ENCODE data around the gene ARMH2. TPM values are rescaled to one million over a fixed set of nuclear protein-coding genes. Genes with fewer than 3 reads are reported as not detected.

Gene ARMH2
- total RNA-seq, 1 experiment from 2014 or later, result not detected

DNA sequence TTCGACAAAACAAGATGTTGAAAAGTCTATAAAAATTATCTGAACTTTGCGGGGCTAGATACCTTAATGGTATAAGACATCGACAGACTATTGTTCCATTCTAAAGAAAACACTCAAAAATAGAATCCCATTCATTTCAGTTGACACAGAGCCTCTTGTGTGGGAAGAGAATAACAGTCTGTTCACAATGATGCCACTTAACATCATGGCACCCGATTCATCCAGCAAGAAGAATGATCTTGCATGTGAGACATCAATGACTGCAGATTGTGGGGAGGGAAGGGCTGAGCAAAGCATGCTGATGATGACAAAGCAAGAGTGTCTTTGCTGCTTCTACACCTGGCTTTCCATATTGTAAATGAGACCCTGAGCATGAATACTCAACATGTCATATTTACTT lies 49.7 kb upstream of the ARMH2 start:
- Histone ChIP-seq H3K4me2 (ENCODE audit: low read length) (no peak overlapping the region), H3K27ac (ENCODE audit: low read depth, low read length) (no peak overlapping the region), H3K36me3 (ENCODE audit: control insufficient read depth in 1 of 2, insufficient read depth in 2 of 2, low read length in 2 of 2) (no peaks in the 10 kb centered on the region), H3K4me1 (ENCODE audit: control insufficient read depth in 1 of 2, insufficient read depth in 2 of 2, low read length in 2 of 2) (no peaks in the 10 kb centered on the region), H3K79me2 (ENCODE audit: insufficient read depth, low read length) (no peaks in the 10 kb centered on the region), H2AFZ (ENCODE audit: low read depth, low read length, poor library complexity, severe bottlenecking) (no peak overlapping the region), H3K9me3 (ENCODE audit: control insufficient read depth in 1 of 2, insufficient read depth in 1 of 2, low read depth in 1 of 2, low read length in 2 of 2) (no peaks in the 10 kb centered on the region), H3K4me3 (replicated peaks in 1 of 2; ENCODE audit: low read depth in 1 of 2, low read length in 2 of 2) (no peak overlapping the region), H3K9ac (ENCODE audit: low read length) (no peak overlapping the region), H4K20me1 (ENCODE audit: insufficient read depth) (no peaks in the 10 kb centered on the region), H3K9me2 (ENCODE audit: insufficient read depth) (no peaks in the 10 kb centered on the region), H3K27me3 (ENCODE audit: insufficient read depth, low read length) (no peaks in the 10 kb centered on the region)
- no peak for TF ChIP-seq ZNF274 (IDR thresholded peaks at IDR 0.05; ENCODE audit: low read depth, low read length)
- no peak for TF ChIP-seq POLR2AphosphoS5 (IDR thresholded peaks at IDR 0.05; ENCODE audit: low read depth, low read length)
- TF ChIP-seq TCF7L2 (IDR thresholded peaks at IDR 0.05; ENCODE audit: borderline replicate concordance, extremely low read depth, insufficient read depth, insufficient read length), result no peak
- TF ChIP-seq ZBTB33 (IDR thresholded peaks at IDR 0.05; ENCODE audit: extremely low read depth, insufficient replicate concordance, low read length), result no peak
- no peak for TF ChIP-seq YY1 (IDR thresholded peaks at IDR 0.05; ENCODE audit: extremely low read depth, insufficient replicate concordance, low read depth, low read length)
- no peak for TF ChIP-seq ZFX (IDR thresholded peaks at IDR 0.05)
- TF ChIP-seq JUND (IDR thresholded peaks at IDR 0.05), result no peak
- no peak for TF ChIP-seq EGR1 (IDR thresholded peaks at IDR 0.05; ENCODE audit: low read depth)
- DNase-seq (ENCODE audit: low read depth, low spot score) (no peak), ATAC-seq (no peak)
- BruUV-seq (replicated peaks), result no TSS peak
- CTCF ChIA-PET, result no interaction called here
- POLR2A ChIA-PET, result no interaction called here
- RAD21 ChIA-PET (ENCODE audit: low non-redundant PET in 1 of 2, low total read pairs in 2 of 2, uncharacterized antibody in 2 of 2, unreplicated experiment in 2 of 2), result no interaction called here
- intact Hi-C loops (cut with micrococcal nuclease), result no loop called here

GRCh38 chr6:24847402-24847801 lies 48.7 kb upstream of the ARMH2 start:
- CTCF ChIA-PET, result no interaction called here
- POLR2A ChIA-PET, result no interaction called here
- TF ChIP-seq YY1 (IDR thresholded peaks at IDR 0.05; ENCODE audit: extremely low read depth, insufficient replicate concordance, low read depth, low read length) (no peak), ELF1 (IDR thresholded peaks at IDR 0.05; ENCODE audit: borderline replicate concordance, low read depth) (no peak), SP1 (IDR thresholded peaks at IDR 0.05; ENCODE audit: low read depth) (no peak), TCF7L2 (IDR thresholded peaks at IDR 0.05; ENCODE audit: borderline replicate concordance, extremely low read depth, insufficient read depth, insufficient read length) (no peak), ZNF274 (IDR thresholded peaks at IDR 0.05; ENCODE audit: low read depth, low read length) (no peak), REST (IDR thresholded peaks at IDR 0.05; ENCODE audit: low read depth) (no peak), JUND (IDR thresholded peaks at IDR 0.05) (no peak)
- TF ChIP-seq, protein P1, sequence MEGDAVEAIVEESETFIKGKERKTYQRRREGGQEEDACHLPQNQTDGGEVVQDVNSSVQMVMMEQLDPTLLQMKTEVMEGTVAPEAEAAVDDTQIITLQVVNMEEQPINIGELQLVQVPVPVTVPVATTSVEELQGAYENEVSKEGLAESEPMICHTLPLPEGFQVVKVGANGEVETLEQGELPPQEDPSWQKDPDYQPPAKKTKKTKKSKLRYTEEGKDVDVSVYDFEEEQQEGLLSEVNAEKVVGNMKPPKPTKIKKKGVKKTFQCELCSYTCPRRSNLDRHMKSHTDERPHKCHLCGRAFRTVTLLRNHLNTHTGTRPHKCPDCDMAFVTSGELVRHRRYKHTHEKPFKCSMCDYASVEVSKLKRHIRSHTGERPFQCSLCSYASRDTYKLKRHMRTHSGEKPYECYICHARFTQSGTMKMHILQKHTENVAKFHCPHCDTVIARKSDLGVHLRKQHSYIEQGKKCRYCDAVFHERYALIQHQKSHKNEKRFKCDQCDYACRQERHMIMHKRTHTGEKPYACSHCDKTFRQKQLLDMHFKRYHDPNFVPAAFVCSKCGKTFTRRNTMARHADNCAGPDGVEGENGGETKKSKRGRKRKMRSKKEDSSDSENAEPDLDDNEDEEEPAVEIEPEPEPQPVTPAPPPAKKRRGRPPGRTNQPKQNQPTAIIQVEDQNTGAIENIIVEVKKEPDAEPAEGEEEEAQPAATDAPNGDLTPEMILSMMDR (IDR thresholded peaks at IDR 0.05 in 2 of 3, conservative IDR thresholded peaks at IDR 0.05 in 1 of 3; ENCODE audit: borderline replicate concordance in 1 of 3, insufficient read depth in 1 of 3, low read depth in 2 of 3, low read length in 2 of 3), result no peak

More at GRCh38 chr6:24847402-24847801, 48.7 kb upstream of the ARMH2 start:
- no peaks in the 10 kb centered on the region for H3K36me3 ChIP-seq (ENCODE audit: control insufficient read depth in 1 of 2, insufficient read depth in 2 of 2, low read length in 2 of 2)
- no TSS peak for BruUV-seq (replicated peaks)
- no peak overlapping the region for H3K9ac ChIP-seq (ENCODE audit: low read length)
- H3K4me1 ChIP-seq (ENCODE audit: control insufficient read depth in 1 of 2, insufficient read depth in 2 of 2, low read length in 2 of 2), result no peaks in the 10 kb centered on the region
- 0 out of 2 replicates have a peak, but pooled peaks cover 2% of the 10 kb centered on the region for H3K27me3 ChIP-seq (ENCODE audit: insufficient read depth, low read length)
- H3K9me2 ChIP-seq (ENCODE audit: insufficient read depth), result no peaks in the 10 kb centered on the region
- H3K79me2 ChIP-seq (ENCODE audit: insufficient read depth, low read length), result no peaks in the 10 kb centered on the region
- RAD21 ChIA-PET (ENCODE audit: low non-redundant PET in 1 of 2, low total read pairs in 2 of 2, uncharacterized antibody in 2 of 2, unreplicated experiment in 2 of 2), result no interaction called here
- no peak overlapping the region for H3K4me2 ChIP-seq (ENCODE audit: low read length)
- no peak for ATAC-seq
- H4K20me1 ChIP-seq (ENCODE audit: insufficient read depth), result no peaks in the 10 kb centered on the region
- H3K27ac ChIP-seq (ENCODE audit: low read depth, low read length), result no peak overlapping the region
- H2AFZ ChIP-seq (ENCODE audit: low read depth, low read length, poor library complexity, severe bottlenecking), result no peak overlapping the region
- intact Hi-C loops (cut with micrococcal nuclease), result no loop called here
- H3K9me3 ChIP-seq (ENCODE audit: control insufficient read depth in 1 of 2, insufficient read depth in 1 of 2, low read depth in 1 of 2, low read length in 2 of 2), result no peaks in the 10 kb centered on the region
- DNase-seq (ENCODE audit: low read depth, low spot score), result no peak
- no peak overlapping the region for H3K4me3 ChIP-seq (replicated peaks in 1 of 2; ENCODE audit: low read depth in 1 of 2, low read length in 2 of 2)

All from HCT116 (cell line).